Activated CD4-positive, alpha-beta T cell treated with anti-CD3 and anti-CD28 coated beads, Interleukin-2, amount 10 ng/mL, durations not matched to agents 7 days and 5 days (primary cell): ENCODE results near the gene PPFIA2. TPM values are rescaled to one million over a fixed set of nuclear protein-coding genes. Genes with fewer than 3 reads are reported as not detected.

Source experiments
- CTCF ChIA-PET: fragments of 350-600 bp; sonication (Branson Sonifier 250); formaldehyde crosslinking; loops from one replicate; lab custom pipeline; 2021; ENCODE audit warnings: antibody characterized with exemption; lab: Charles Lee
- POLR2A ChIA-PET: fragments of 350-600 bp; sonication (Branson Sonifier 250); formaldehyde crosslinking; loops from one replicate; lab custom pipeline; 2021; ENCODE audit warnings: antibody characterized with exemption; lab: Charles Lee
- DNase-seq: peaks from one replicate; pipeline ENCODE4 v3.0.0-alpha.2; 2020
- H3K27ac Mint-ChIP-seq: one replicate; pipeline ENCODE4 v1.8.0; 2021; ENCODE audit warnings: mild to moderate bottlenecking, moderate library complexity, mixed read lengths
- H3K27me3 Mint-ChIP-seq: one replicate; pipeline ENCODE4 v1.8.0; 2021; ENCODE audit warnings: mixed read lengths
- H3K36me3 Mint-ChIP-seq: one replicate; pipeline ENCODE4 v1.8.0; 2021; ENCODE audit warnings: low read depth, mixed read lengths
- H3K4me1 Mint-ChIP-seq: one replicate; pipeline ENCODE4 v1.8.0; 2021; ENCODE audit warnings: mixed read lengths
- H3K4me3 Mint-ChIP-seq: one replicate; pipeline ENCODE4 v1.8.0; 2021; ENCODE audit warnings: mild to moderate bottlenecking, moderate library complexity, mixed read lengths
- H3K9me3 Mint-ChIP-seq: one replicate; pipeline ENCODE4 v1.8.0; 2021; ENCODE audit warnings: mixed read lengths
- total RNA-seq, 2 experiments: library from RNA; stranded (reverse); gene quantifications; one replicate each; pipeline ENCODE4 v1.2.3, GENCODE V29; 2021

PPFIA2 gene
- total RNA-seq, 2 experiments from 2014 or later, result not detected

DNA sequence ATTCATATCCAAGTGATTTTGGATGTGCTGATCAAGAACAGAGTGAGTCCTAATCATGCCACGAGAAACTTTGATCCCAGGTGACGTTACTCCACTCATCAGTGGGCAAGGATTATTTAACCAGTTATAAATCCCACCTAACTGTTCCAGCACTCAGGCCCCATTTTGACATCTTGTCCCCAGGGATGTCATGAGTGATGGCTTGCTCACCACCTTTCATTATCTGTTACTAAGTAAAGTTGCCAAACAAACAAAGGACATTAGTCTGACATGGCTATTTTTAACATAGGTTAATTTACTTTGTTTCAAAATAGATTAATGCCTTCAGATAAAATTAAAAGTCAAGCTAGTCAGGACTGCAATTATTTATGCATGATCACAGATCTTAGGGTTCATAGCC lies 425.3 kb downstream of the PPFIA2 start:
- no peaks in the 10 kb centered on the region for H3K9me3 Mint-ChIP-seq
- no peak for DNase-seq
- H3K36me3 Mint-ChIP-seq, result no peaks in the 10 kb centered on the region
- no peaks in the 10 kb centered on the region for H3K4me1 Mint-ChIP-seq
- H3K4me3 Mint-ChIP-seq, result no peak overlapping the region
- H3K27me3 Mint-ChIP-seq, result no peaks in the 10 kb centered on the region
- no peak overlapping the region for H3K27ac Mint-ChIP-seq
- POLR2A ChIA-PET, result no interaction called here
- CTCF ChIA-PET, result no interaction called here

DNA sequence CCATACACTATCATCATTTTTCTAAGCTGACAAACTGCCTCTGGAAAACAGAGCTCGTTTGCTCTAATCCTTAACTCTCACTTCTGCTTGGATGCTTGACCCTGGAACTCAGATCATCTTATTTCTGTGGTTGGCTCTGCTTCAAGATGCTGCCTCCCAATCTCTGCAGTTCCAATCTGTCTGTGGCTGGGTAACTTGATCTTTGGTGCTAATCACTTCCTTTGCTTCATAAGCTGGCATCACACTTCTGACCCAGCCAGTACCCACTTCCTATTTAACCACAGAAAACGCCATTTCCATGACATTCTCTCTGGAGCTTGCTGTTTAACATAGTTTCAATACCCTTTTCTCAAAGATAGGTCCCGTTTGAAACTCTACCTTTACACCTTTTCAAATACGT lies 427.1 kb downstream of the PPFIA2 start:
- CTCF ChIA-PET, result no interaction called here
- POLR2A ChIA-PET, result no interaction called here
- no peak overlapping the region for H3K27ac Mint-ChIP-seq

DNA sequence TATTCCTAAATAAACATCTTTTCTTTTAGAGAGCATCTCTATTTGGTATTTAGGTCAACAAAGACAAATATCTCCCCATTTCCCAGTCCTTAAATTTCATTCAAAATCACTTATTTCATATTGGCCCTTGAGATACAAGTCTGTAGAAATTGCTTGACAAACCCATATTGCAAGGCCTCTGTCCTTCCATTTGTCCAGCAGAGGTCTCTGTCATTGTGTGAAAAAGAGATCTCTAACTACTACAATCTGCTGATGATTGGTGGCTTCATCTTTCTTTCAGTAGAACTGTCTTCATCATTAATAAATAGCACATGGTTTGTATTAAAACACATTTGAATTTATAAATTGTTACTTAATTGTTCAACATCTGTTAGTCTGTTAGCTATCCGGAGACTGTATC lies 428.7 kb downstream of the PPFIA2 start:
- no peak overlapping the region for H3K27ac Mint-ChIP-seq
- DNase-seq, result no peak
- H3K4me3 Mint-ChIP-seq, result no peak overlapping the region
- H3K36me3 Mint-ChIP-seq, result no peaks in the 10 kb centered on the region
- ChIA-PET POLR2A (no interaction called here), CTCF (no interaction called here)
- no peaks in the 10 kb centered on the region for H3K4me1 Mint-ChIP-seq
- H3K9me3 Mint-ChIP-seq, result no peaks in the 10 kb centered on the region
- no peaks in the 10 kb centered on the region for H3K27me3 Mint-ChIP-seq

More for the DNA sequence above, 427.1 kb downstream of the PPFIA2 start:
- DNase-seq, result no peak
- H3K36me3 Mint-ChIP-seq, result no peaks in the 10 kb centered on the region
- H3K4me3 Mint-ChIP-seq, result no peak overlapping the region
- no peaks in the 10 kb centered on the region for H3K27me3 Mint-ChIP-seq
- no peaks in the 10 kb centered on the region for H3K4me1 Mint-ChIP-seq
- no peaks in the 10 kb centered on the region for H3K9me3 Mint-ChIP-seq

DNA sequence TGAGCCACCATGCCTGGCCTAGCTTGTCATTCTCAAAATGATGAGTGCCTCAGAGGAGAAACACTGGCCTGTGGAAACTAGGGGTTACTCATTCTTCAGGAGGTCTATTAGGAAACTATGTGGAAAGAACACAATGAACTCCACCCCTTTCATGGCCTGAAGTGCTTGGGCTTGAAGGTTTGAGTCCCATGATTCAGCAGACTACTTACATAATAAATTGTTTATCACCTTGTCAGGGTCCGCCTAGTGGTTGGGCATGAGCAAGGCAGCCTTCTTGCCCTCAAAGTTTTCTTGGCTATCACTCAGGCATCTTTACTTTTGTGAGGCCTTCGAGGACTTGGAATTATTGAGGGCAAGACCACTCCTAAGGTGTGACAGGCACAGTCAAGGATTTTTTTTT lies 430.1 kb downstream of the PPFIA2 start:
- ChIA-PET CTCF (interaction anchor here (0.7 kb wide), 1 partner anchor 1730 kb away, joined by 6 read pairs; no protein-coding TSS in a partner anchor), POLR2A (no interaction called here)
- H3K36me3 Mint-ChIP-seq, result no peaks in the 10 kb centered on the region
- no peak for DNase-seq
- no peaks in the 10 kb centered on the region for H3K27me3 Mint-ChIP-seq
- no peak overlapping the region for H3K27ac Mint-ChIP-seq
- no peaks in the 10 kb centered on the region for H3K9me3 Mint-ChIP-seq
- no peak overlapping the region for H3K4me3 Mint-ChIP-seq
- no peaks in the 10 kb centered on the region for H3K4me1 Mint-ChIP-seq

DNA sequence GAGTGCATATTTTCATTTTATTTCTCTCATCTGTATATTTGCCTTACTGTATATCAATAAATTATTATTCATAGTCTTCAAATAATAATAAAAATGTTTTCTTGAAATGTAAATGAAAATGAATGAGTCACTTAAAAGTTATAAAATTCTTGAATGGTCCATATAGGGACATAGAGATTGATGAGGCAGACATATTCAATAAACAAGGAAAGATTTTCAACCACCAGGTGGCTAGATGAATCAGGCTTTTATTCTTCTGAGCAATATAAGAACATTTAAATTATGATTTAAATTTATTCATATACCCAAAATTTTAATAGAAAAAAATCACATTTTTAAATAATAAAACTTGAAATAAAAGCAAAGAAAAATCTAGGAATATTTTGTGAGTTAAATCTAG lies 431.7 kb downstream of the PPFIA2 start:
- CTCF ChIA-PET, result no interaction called here
- no peak for DNase-seq
- Mint-ChIP-seq H3K27ac (no peak overlapping the region), H3K27me3 (no peaks in the 10 kb centered on the region), H3K4me3 (no peak overlapping the region), H3K9me3 (no peaks in the 10 kb centered on the region), H3K36me3 (no peaks in the 10 kb centered on the region), H3K4me1 (no peaks in the 10 kb centered on the region)
- POLR2A ChIA-PET, result no interaction called here

DNA sequence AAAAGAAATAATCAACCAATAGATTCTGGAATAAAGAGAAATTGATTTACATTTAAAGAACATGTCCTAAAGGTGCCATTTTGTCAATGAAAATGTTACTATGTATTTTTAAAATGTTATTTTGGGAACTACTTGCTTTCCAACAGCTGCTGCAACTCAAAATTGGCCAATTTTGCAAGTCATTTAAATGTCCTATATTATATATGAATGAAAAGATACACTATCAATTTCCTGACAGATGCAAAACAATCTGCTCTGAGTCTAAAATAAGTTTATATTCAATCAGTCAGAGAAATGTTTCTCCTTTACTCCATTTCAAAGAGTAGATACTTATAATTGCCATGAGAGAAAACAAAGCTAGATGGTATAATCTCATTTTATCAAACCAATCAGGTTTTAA lies 434.1 kb downstream of the PPFIA2 start:
- DNase-seq, result no peak
- Mint-ChIP-seq H3K4me3 (no peak overlapping the region), H3K27ac (no peak overlapping the region), H3K4me1 (no peaks in the 10 kb centered on the region), H3K36me3 (no peaks in the 10 kb centered on the region), H3K9me3 (no peaks in the 10 kb centered on the region), H3K27me3 (no peaks in the 10 kb centered on the region)
- CTCF ChIA-PET, result no interaction called here
- POLR2A ChIA-PET, result no interaction called here

DNA sequence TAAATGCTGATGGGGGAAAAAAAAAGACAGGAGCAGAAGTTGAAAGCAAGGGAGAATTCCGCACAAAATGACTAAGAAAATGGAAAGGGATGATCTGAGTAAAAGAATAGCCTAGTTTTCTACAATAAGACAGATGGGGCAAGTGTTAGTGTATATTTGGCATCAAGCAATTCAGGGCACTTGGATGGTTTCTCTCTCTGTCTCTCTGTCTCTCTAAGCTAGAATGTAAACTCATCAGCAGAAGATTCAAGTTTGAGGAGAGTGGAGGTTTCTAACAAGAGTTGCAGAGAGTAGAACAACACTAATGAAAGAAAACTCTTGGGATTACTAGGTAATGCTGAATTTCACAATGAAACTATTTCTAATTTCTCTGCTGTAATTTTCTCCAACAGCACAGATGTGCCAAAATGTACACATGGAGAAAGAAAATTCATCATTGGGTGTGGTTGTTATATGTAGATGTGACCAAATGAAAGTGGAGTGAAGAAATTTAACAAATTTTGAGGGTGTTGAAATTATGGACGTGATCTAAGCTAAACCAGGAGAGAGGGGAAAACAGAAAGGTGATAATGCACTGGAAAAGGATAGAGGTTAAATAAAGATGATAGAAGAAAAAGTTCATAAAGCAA lies 444.1 kb downstream of the PPFIA2 start:
- H3K36me3 Mint-ChIP-seq, result no peaks in the 10 kb centered on the region
- POLR2A ChIA-PET, result no interaction called here
- H3K27me3 Mint-ChIP-seq, result no peaks in the 10 kb centered on the region
- no peak overlapping the region for H3K4me3 Mint-ChIP-seq
- no peaks in the 10 kb centered on the region for H3K4me1 Mint-ChIP-seq
- no peaks in the 10 kb centered on the region for H3K9me3 Mint-ChIP-seq
- DNase-seq, result no peak
- no peak overlapping the region for H3K27ac Mint-ChIP-seq
- CTCF ChIA-PET, result no interaction called here

DNA sequence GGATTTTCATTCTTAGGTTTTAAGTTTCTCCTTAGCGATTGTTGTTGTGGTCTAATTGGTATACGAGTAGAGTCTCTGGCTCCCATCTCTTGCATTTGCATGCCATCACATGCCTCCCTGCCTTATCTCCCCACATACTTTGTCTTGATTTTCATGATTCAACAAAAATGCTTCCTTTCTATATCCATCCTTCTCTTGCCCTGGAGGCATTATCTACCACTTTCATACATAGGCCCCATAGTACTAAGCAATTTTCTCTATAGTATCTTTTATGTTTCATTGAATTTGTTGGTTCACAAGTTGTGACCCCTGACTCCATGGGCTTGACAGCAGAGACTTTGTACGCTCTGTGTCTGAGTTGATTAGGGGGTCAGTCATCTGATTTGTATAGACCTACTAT lies 455.2 kb downstream of the PPFIA2 start:
- POLR2A ChIA-PET, result no interaction called here
- H3K27ac Mint-ChIP-seq, result no peak overlapping the region
- DNase-seq, result no peak
- CTCF ChIA-PET, result no interaction called here
- no peaks in the 10 kb centered on the region for H3K4me1 Mint-ChIP-seq
- no peak overlapping the region for H3K4me3 Mint-ChIP-seq
- no peaks in the 10 kb centered on the region for H3K36me3 Mint-ChIP-seq
- H3K9me3 Mint-ChIP-seq, result no peaks in the 10 kb centered on the region
- H3K27me3 Mint-ChIP-seq, result no peaks in the 10 kb centered on the region

DNA sequence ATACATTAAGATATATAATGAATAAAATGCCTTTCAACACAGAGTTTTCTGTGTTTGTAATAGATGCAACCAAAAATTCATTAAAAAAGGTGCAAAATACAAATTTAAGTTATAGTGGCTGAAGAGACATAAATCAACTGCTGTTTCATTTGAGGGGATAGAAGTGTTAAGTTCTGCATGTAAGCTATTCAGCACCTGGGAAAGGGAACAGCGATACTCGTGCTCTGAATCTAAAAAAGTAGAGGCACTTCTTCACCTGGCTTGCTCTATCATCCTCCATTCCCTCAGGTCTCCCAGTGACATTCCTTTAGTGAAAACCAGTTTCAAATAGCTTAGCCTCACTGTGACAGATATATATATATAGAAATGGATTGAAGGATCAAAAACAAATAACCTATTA lies 458.7 kb downstream of the PPFIA2 start:
- no peaks in the 10 kb centered on the region for H3K4me1 Mint-ChIP-seq
- ChIA-PET POLR2A (no interaction called here), CTCF (no interaction called here)
- H3K9me3 Mint-ChIP-seq, result no peaks in the 10 kb centered on the region
- no peaks in the 10 kb centered on the region for H3K27me3 Mint-ChIP-seq
- H3K36me3 Mint-ChIP-seq, result no peaks in the 10 kb centered on the region
- H3K27ac Mint-ChIP-seq, result no peak overlapping the region
- H3K4me3 Mint-ChIP-seq, result no peak overlapping the region
- no peak for DNase-seq

DNA sequence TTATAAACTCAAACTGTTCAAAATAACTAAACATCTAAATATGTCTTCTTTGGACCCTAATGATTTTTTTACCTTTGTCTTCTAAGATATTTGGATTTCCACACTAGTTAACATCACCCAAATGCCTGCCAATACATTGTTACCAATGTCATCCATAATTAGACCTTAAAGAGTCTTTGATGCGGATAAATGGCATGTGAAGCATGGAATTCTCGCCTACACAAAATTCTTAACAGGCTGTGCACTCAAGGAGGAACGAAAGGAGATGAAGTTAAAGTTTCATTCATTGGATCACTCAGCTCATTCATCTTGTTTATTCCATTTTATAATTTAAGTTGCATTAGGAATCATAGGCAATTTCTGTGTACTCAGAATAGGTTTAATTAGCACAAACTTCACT lies 461.5 kb downstream of the PPFIA2 start:
- H3K27me3 Mint-ChIP-seq, result no peaks in the 10 kb centered on the region
- ChIA-PET CTCF (interaction anchor here (0.7 kb wide), 1 partner anchor 114 kb away, joined by 3 read pairs; no protein-coding TSS in a partner anchor), POLR2A (no interaction called here)

DNA sequence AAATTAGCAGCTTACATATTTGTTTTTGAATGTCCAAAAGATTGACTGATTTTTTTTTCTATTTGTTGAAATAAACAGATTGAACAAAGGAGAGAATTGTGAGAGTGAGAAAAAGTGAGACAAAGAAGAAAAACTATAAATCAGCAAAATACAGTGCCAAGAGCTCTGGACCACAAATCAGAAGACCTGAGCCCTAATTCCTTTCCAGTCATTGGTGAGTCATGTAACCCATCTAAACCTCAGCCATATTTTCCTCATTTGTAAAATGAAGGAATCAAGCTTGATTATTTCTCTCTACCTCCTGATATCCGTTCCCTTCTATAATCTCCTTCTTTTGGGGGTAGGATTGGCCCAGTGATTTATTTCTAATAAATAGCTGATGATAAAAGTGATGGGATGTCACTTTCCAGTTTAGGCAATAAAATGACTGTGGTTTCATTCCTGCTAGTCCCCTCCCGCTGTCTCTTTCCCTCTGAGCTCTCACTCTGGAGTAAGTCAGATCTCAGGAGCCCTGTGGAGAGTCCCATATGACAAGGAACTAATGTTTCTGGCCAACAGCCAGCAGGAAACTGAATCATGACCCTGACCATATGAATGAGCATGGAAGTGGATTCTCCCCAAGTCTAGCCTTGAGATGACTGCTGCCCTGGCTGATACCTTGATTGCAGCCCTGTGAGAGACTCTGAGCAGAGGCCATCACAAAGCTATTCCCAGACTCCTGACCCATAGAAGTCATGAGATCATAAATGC lies 462.4 kb downstream of the PPFIA2 start:
- Mint-ChIP-seq H3K9me3 (no peaks in the 10 kb centered on the region), H3K4me1 (no peaks in the 10 kb centered on the region), H3K36me3 (no peaks in the 10 kb centered on the region), H3K27ac (no peak overlapping the region), H3K4me3 (no peak overlapping the region), H3K27me3 (no peaks in the 10 kb centered on the region)
- no peak for DNase-seq
- ChIA-PET POLR2A (no interaction called here), CTCF (no interaction called here)

More for the DNA sequence above, 461.5 kb downstream of the PPFIA2 start:
- Mint-ChIP-seq H3K4me3 (no peak overlapping the region), H3K36me3 (no peaks in the 10 kb centered on the region), H3K9me3 (no peaks in the 10 kb centered on the region), H3K4me1 (no peaks in the 10 kb centered on the region), H3K27ac (no peak overlapping the region)
- no peak for DNase-seq

DNA sequence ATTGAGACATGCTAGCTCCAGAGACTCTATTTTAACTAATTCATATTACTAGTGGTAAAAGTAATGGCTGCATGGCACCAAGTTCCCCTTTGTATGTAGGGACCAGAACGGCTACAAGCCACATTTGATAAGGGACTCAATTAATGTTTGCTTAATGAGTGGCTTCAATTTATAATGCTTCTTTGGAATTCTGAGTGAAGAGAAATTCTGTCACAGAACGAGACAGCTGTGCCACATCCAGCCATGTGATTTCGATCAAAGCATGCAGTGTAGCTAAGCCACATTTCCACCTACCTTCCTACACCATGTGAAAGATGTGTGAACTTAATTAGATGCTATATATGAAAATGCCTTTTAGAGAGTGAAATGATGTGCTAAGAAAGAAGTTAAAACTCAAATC lies 463.9 kb downstream of the PPFIA2 start:
- no peaks in the 10 kb centered on the region for H3K27me3 Mint-ChIP-seq
- H3K9me3 Mint-ChIP-seq, result no peaks in the 10 kb centered on the region
- no peak overlapping the region for H3K4me3 Mint-ChIP-seq
- H3K36me3 Mint-ChIP-seq, result no peaks in the 10 kb centered on the region
- ChIA-PET CTCF (no interaction called here), POLR2A (no interaction called here)
- no peaks in the 10 kb centered on the region for H3K4me1 Mint-ChIP-seq
- H3K27ac Mint-ChIP-seq, result no peak overlapping the region
- no peak for DNase-seq

DNA sequence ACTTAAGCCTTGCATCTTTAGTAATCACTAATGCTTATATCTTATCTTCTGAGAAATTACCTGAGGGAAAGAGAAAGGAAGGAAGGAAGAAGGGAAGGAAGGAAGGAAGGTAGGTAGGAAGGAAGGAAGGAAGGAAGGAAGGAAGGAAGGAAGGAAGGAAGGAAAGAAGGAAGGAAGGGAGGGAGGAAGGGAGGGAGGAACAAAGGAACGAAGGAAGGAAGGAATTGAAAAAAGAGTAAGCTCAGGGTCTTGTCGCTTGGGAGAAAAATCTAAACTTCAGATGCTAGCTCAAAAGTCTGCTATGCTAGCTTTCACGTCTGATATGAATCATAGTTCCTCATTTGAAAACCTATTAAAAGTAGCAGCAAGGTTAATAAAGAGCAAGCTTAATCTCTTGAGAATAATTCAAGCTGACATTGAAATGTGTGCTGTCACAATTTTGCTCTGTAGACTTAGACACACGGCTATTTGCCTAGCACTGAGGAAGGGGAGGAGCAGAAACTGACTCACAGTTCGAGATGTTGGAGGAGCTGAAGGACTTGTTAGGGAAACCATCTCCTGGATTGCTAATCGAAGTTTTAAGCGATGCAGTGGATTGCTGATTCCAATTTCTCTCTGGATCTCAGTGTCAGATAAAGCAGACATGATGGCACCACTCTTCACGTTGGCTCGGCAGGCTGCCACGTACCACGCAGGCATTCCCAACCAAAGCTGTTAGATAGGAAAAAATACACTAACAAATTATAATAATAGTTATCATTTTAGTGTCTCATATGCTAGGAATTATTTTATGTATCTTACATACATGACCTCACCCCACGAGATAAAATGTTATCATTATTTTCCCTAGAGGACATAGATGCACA lies 464.6 kb downstream of the PPFIA2 start:
- no peaks in the 10 kb centered on the region for H3K4me1 Mint-ChIP-seq
- ChIA-PET POLR2A (no interaction called here), CTCF (no interaction called here)
- H3K27me3 Mint-ChIP-seq, result no peaks in the 10 kb centered on the region
- H3K36me3 Mint-ChIP-seq, result no peaks in the 10 kb centered on the region
- H3K9me3 Mint-ChIP-seq, result no peaks in the 10 kb centered on the region
- H3K4me3 Mint-ChIP-seq, result no peak overlapping the region
- H3K27ac Mint-ChIP-seq, result no peak overlapping the region
- no peak for DNase-seq
